ENCODE results near the gene IGF2R.

Gene IGF2R

GRCh38 chr6:160054271-160054670 lies 85.4 kb downstream of the IGF2R start:
- no peak for TF ChIP-seq MAX (IDR thresholded peaks at IDR 0.05)
- TF ChIP-seq NFIC (IDR thresholded peaks at IDR 0.05), result no peak
- TF ChIP-seq TAF1 (IDR thresholded peaks at IDR 0.05; ENCODE audit: low read depth), result no peak
- TF ChIP-seq CEBPB (IDR thresholded peaks at IDR 0.05), result no peak
- TF ChIP-seq ZBTB7A (IDR thresholded peaks at IDR 0.05; ENCODE audit: low read depth), result no peak
- no peak for TF ChIP-seq EP300 (IDR thresholded peaks at IDR 0.05; ENCODE audit: borderline replicate concordance)
- TF ChIP-seq TCF12 (IDR thresholded peaks at IDR 0.05; ENCODE audit: low read depth), result no peak
- TF ChIP-seq, protein P1, sequence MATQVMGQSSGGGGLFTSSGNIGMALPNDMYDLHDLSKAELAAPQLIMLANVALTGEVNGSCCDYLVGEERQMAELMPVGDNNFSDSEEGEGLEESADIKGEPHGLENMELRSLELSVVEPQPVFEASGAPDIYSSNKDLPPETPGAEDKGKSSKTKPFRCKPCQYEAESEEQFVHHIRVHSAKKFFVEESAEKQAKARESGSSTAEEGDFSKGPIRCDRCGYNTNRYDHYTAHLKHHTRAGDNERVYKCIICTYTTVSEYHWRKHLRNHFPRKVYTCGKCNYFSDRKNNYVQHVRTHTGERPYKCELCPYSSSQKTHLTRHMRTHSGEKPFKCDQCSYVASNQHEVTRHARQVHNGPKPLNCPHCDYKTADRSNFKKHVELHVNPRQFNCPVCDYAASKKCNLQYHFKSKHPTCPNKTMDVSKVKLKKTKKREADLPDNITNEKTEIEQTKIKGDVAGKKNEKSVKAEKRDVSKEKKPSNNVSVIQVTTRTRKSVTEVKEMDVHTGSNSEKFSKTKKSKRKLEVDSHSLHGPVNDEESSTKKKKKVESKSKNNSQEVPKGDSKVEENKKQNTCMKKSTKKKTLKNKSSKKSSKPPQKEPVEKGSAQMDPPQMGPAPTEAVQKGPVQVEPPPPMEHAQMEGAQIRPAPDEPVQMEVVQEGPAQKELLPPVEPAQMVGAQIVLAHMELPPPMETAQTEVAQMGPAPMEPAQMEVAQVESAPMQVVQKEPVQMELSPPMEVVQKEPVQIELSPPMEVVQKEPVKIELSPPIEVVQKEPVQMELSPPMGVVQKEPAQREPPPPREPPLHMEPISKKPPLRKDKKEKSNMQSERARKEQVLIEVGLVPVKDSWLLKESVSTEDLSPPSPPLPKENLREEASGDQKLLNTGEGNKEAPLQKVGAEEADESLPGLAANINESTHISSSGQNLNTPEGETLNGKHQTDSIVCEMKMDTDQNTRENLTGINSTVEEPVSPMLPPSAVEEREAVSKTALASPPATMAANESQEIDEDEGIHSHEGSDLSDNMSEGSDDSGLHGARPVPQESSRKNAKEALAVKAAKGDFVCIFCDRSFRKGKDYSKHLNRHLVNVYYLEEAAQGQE (IDR thresholded peaks at IDR 0.05; ENCODE audit: low read depth), result no peak
- TF ChIP-seq, protein P2, sequence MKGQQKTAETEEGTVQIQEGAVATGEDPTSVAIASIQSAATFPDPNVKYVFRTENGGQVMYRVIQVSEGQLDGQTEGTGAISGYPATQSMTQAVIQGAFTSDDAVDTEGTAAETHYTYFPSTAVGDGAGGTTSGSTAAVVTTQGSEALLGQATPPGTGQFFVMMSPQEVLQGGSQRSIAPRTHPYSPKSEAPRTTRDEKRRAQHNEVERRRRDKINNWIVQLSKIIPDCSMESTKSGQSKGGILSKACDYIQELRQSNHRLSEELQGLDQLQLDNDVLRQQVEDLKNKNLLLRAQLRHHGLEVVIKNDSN (IDR thresholded peaks at IDR 0.05), result no peak
- no peak for TF ChIP-seq EGR1 (IDR thresholded peaks at IDR 0.05)
- TF ChIP-seq CREB1 (IDR thresholded peaks at IDR 0.05; ENCODE audit: low read depth), result no peak
- TF ChIP-seq RAD21 (IDR thresholded peaks at IDR 0.05; ENCODE audit: low read depth), result no peak
- TF ChIP-seq YY1 (IDR thresholded peaks at IDR 0.05; ENCODE audit: low read depth), result no peak
- TF ChIP-seq TEAD4 (IDR thresholded peaks at IDR 0.05), result no peak
- TF ChIP-seq FOXM1 (IDR thresholded peaks at IDR 0.05; ENCODE audit: borderline replicate concordance, low read depth), result no peak

DNA sequence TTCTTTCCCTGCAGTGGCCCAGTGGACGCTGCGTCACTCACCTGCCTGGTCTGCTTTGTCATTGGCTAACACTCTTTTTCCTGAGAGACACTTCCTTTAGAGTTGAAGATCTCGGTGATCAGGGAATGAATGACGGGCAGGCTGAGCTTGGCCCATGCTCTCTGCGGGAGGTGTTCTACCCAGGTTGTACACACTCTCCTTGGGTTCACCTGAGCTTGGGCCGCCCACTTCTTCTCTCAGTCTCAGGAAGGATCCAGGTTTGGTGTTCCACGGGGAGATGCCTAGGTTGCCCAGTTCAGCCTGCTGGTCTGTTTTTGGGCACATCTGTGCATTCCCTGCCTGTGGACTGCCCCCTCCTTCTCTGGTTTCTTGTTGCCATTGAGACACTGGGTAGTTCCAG lies 86.0 kb downstream of the IGF2R start:
- TF ChIP-seq TEAD4 (IDR thresholded peaks at IDR 0.05) (no peak), TAF1 (IDR thresholded peaks at IDR 0.05; ENCODE audit: low read depth) (no peak), FOXM1 (IDR thresholded peaks at IDR 0.05; ENCODE audit: borderline replicate concordance, low read depth) (no peak), ZBTB7A (IDR thresholded peaks at IDR 0.05; ENCODE audit: low read depth) (no peak), EP300 (IDR thresholded peaks at IDR 0.05; ENCODE audit: borderline replicate concordance) (no peak), RAD21 (IDR thresholded peaks at IDR 0.05; ENCODE audit: low read depth) (no peak), TCF12 (IDR thresholded peaks at IDR 0.05; ENCODE audit: low read depth) (no peak), CREB1 (IDR thresholded peaks at IDR 0.05; ENCODE audit: low read depth) (no peak), NFIC (IDR thresholded peaks at IDR 0.05) (no peak), EGR1 (IDR thresholded peaks at IDR 0.05) (no peak), CEBPB (IDR thresholded peaks at IDR 0.05) (no peak), MAX (IDR thresholded peaks at IDR 0.05) (no peak), YY1 (IDR thresholded peaks at IDR 0.05; ENCODE audit: low read depth) (no peak)
- TF ChIP-seq, protein P1 (IDR thresholded peaks at IDR 0.05; ENCODE audit: low read depth), result no peak
- TF ChIP-seq, protein P2 (IDR thresholded peaks at IDR 0.05), result no peak

- TF ChIP-seq TEAD4 (IDR thresholded peaks at IDR 0.05), result no peak
- no peak for TF ChIP-seq MAX (IDR thresholded peaks at IDR 0.05)
Observed at GRCh38 chr6:160055378-160055777, 86.5 kb downstream of the IGF2R start.

- no peak for TF ChIP-seq EGR1 (IDR thresholded peaks at IDR 0.05)
- no peak for TF ChIP-seq CEBPB (IDR thresholded peaks at IDR 0.05)
Observed at GRCh38 chr6:160055813-160056212, 86.9 kb downstream of the IGF2R start.

DNA sequence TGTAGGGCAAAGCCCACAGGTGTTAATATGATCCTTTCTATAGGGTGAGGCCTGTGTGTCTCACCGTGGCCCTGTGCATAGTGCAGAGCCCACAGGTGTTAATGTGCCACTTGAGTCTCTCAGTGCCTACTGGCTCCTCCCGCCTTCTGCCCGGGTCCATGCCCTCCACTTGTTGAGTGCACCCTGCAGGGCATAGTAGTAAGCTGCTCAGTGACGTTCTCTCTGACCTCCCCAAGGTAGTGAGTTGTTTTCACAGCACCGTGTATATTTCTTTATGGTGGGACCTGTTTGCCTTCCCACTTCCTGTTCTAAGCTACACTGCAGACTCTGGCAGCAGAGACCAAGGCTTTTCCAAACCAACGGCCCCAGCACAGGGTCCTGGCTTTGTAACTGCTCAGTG lies 88.2 kb downstream of the IGF2R start:
- TF ChIP-seq TAF1 (IDR thresholded peaks at IDR 0.05; ENCODE audit: low read depth), result no peak
- TF ChIP-seq MAX (IDR thresholded peaks at IDR 0.05), result no peak
- TF ChIP-seq, protein P2 (IDR thresholded peaks at IDR 0.05), result no peak
- TF ChIP-seq YY1 (IDR thresholded peaks at IDR 0.05; ENCODE audit: low read depth), result no peak
- no peak for TF ChIP-seq CEBPB (IDR thresholded peaks at IDR 0.05)
- no peak for TF ChIP-seq ZBTB7A (IDR thresholded peaks at IDR 0.05; ENCODE audit: low read depth)
- no peak for TF ChIP-seq TEAD4 (IDR thresholded peaks at IDR 0.05)
- no peak for TF ChIP-seq TCF12 (IDR thresholded peaks at IDR 0.05; ENCODE audit: low read depth)
- TF ChIP-seq RAD21 (IDR thresholded peaks at IDR 0.05; ENCODE audit: low read depth), result no peak
- no peak for TF ChIP-seq EP300 (IDR thresholded peaks at IDR 0.05; ENCODE audit: borderline replicate concordance)
- TF ChIP-seq NFIC (IDR thresholded peaks at IDR 0.05), result no peak
- TF ChIP-seq CREB1 (IDR thresholded peaks at IDR 0.05; ENCODE audit: low read depth), result no peak
- TF ChIP-seq FOXM1 (IDR thresholded peaks at IDR 0.05; ENCODE audit: borderline replicate concordance, low read depth), result no peak
- TF ChIP-seq EGR1 (IDR thresholded peaks at IDR 0.05), result no peak
- TF ChIP-seq, protein P1 (IDR thresholded peaks at IDR 0.05; ENCODE audit: low read depth), result no peak

Data from Ishikawa (cell line).